AG04449 (cell line): ENCODE results near the gene PROP1.

Experiments
- CTCF ChIA-PET: fragments of 350-600 bp; formaldehyde crosslinking; extraction: SDS; loops from one replicate; lab custom pipeline; 2021; ENCODE audit warnings: antibody characterized with exemption; lab: Yijun Ruan, JAX
- POLR2A ChIA-PET: fragments of 400-600, 350-600 bp; formaldehyde crosslinking; extraction: SDS; loops from one replicate; lab custom pipeline; 2020; ENCODE audit warnings: antibody characterized with exemption, inconsistent platforms; lab: Yijun Ruan, JAX
- DNase-seq: peaks from one replicate; pipeline ENCODE4 v3.0.0-alpha.2; 2010; ENCODE audit warnings: low read depth, low spot score
- H3K4me3 ChIP-seq: 2 replicates; pipeline ENCODE4 v1.5.1; 2011; ENCODE audit warnings: low read depth, mild to moderate bottlenecking, control low read depth, low read length
- CTCF ChIP-seq: IDR thresholded peaks from one replicate; pipeline ENCODE4 v1.5.1; 2011; ENCODE audit warnings: mild to moderate bottlenecking, moderate library complexity, low read length, control low read depth, inconsistent platforms; ENCODE audit not compliant: insufficient read depth; ENCODE audit errors: missing control alignments

Gene PROP1

DNA sequence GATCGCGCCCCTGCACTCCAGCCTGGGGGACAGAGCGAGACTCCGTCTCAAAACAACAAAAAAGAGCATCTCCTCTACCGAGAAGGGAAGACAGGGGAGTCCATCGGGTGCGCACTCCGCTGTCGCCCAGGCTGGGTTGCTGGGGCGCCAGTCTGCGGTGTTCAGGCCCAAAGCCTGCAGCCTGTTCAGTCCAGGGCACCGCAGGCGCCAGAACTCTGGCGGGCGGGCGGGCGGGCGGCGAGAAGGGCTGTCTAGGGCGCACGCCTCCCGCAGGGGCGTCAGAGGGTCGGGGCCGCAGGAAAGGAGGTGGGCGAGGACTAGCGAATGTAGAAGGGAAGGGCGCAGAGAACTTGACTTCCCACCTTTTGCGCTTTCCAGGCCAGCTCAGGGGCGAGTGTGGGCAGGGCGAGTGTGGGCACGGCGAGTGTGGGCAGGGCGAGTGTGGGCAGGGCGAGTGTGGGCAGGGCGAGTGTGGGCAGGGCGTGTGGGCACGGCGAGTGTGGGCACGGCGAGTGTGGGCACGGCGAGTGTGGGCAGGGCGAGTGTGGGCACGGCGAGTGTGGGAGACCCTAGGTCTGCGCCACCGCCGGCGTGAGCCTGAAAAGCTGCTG is 10.5 kb downstream of the PROP1 start:
- ChIA-PET CTCF (no interaction called here), POLR2A (no interaction called here)
- DNase-seq: no peak
- no peak for TF ChIP-seq CTCF
- no peak overlapping the region for H3K4me3 ChIP-seq

DNA sequence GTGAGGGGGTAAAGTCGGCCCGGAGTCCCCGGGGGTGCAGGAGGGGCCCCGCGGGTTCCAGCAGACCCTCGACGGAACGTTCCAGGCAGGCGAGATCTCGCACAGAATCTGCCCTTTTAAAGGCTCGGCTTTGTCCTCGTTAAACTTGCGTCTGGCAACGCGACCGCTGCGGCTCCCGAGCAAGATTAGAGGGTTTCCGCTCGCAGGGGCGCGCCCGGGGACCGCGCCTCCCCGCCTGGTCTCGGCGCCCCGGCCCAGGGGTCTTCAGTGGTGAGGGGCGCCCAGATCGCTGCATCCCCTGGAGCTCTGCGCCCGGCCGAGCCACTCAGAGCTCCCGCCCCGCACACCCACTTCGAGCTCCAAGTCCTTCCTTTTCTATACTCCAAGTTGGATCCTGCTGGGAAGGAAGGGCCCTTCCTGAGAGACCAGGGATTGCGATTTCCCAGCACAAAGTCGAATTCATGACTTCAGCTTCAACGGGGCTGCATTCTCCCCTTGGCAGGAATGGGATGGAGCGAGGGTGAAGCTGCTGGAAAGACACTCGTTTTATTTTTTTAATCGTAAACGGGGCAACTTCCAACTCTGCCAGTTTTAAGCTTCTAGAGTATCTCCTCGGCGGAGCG is 11.3 kb downstream of the PROP1 start:
- POLR2A ChIA-PET: no interaction called here
- CTCF ChIA-PET: no interaction called here
- TF ChIP-seq CTCF: no peak

GRCh38 chr5:177983763-177984583 is 12.1 kb downstream of the PROP1 start:
- ChIA-PET POLR2A (no interaction called here), CTCF (no interaction called here)
- TF ChIP-seq CTCF: no peak
- DNase-seq: no peak
- no peak overlapping the region for H3K4me3 ChIP-seq

More for the DNA sequence above, 11.3 kb downstream of the PROP1 start:
- no peak overlapping the region for H3K4me3 ChIP-seq
- no peak for DNase-seq

DNA sequence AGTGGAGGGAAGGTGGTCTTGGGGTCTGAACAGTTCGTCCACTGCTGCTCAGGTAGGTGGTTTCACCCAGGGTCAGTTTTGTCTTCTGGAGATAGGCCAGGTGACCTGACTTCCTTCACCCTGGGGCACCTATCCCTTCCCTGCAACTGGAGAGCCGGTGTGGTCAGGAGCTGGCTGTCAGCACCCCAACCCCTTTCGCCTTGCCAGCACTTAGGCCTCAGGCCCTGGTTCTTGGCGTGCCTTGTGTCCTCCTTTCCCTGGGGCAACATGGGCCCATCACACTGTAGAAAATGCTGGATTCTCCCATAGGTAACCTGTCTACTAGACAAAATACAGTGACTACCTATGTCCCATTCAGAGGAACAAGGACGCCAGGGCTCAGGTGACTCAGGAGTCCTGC is 13.1 kb downstream of the PROP1 start:
- CTCF ChIA-PET: no interaction called here
- no peak overlapping the region for H3K4me3 ChIP-seq
- TF ChIP-seq CTCF: no peak
- POLR2A ChIA-PET: no interaction called here
- DNase-seq: no peak

DNA sequence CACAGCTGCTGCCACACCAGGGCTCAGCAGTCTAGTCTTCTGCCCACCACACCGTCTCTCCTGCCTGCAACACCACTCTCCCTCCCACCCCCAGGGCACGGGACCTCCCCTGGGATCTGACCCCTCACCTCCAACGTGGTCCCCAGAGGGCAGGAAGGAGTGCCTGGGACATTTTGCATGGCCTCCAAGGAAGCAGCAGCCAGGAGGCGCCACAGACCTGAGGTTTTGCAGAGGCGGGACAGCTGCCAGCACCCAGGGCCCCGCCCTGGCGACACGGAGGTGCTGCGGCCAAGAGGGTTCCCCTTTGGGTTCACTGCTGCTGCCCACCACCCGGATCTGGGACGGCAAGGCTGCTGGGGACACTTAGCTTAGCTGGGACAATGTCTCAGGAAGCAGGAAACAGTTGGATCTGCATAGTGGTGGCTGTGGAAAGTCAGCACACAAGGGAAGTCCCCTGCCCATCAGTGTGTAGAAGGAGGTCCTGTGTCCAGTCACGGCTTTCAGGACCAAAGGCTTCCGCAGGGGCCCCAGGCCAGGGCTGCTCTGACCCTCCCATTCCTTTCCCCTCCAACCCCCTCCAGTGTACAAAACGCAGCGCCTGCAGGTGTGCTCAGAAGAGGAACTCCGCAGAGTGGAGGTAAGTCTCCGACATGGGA is 13.8 kb downstream of the PROP1 start:
- no peak overlapping the region for H3K4me3 ChIP-seq
- no peak for TF ChIP-seq CTCF
- POLR2A ChIA-PET: no interaction called here
- no peak for DNase-seq
- CTCF ChIA-PET: no interaction called here
